BJ (cell line): ENCODE results near the gene TNRC18. TPM values are rescaled to one million over a fixed set of nuclear protein-coding genes. Genes with fewer than 3 reads are reported as not detected.
"Not testable (repeated sequence)": the region's sequence is repeated elsewhere in the genome, so short reads cannot be mapped to it uniquely, and the experiment has no call there.

Experiments
- CTCF ChIA-PET: fragments of 350-600 bp; formaldehyde crosslinking; extraction: SDS; loops from one replicate; lab custom pipeline; 2021; ENCODE audit warnings: antibody characterized with exemption, inconsistent platforms; lab: Yijun Ruan, JAX
- POLR2A ChIA-PET: fragments of 300-600 bp; sonication (Branson Sonifier 250); formaldehyde crosslinking; extraction: SDS; loops from one replicate; lab custom pipeline; 2021; ENCODE audit warnings: antibody characterized with exemption; lab: Charles Lee
- DNase-seq: peaks from one replicate; pipeline ENCODE4 v3.0.0-alpha.2; 2011; ENCODE audit warnings: low read depth
- H3K27me3 ChIP-seq: 2 replicates; pipeline ENCODE4 v1.6.0; 2011; ENCODE audit warnings: low read length; ENCODE audit not compliant: control insufficient read depth, insufficient read depth
- H3K36me3 ChIP-seq: 2 replicates; pipeline ENCODE4 v1.5.1; 2011; ENCODE audit warnings: low read length; ENCODE audit not compliant: control insufficient read depth, insufficient read depth
- H3K4me3 ChIP-seq: 2 replicates; pipeline ENCODE4 v1.5.1; 2011; ENCODE audit warnings: low read depth, mild to moderate bottlenecking, control low read depth, low read length
- CTCF ChIP-seq: IDR thresholded peaks from 2 replicates; pipeline ENCODE4 v1.5.1; 2011; ENCODE audit warnings: low read depth, mild to moderate bottlenecking, control low read depth, inconsistent platforms, low read length, moderate library complexity; ENCODE audit not compliant: insufficient read depth
- polyA plus RNA-seq: library from polyadenylated mRNA; depleted of rRNA; stranded (reverse); fragments of >200 nt; gene quantifications from 2 replicates; pipeline ENCODE4 v1.2.3, GENCODE V29; 2011

Gene TNRC18
- polyA plus RNA-seq, 1 experiment = 20.1 TPM

GRCh38 chr7:5296611-5297226 lies 126.9 kb downstream of the TNRC18 start:
- Histone ChIP-seq H3K27me3 (no peaks in the 10 kb centered on the region), H3K4me3 (no peak overlapping the region), H3K36me3 (no peaks in the 10 kb centered on the region; the same call in 1 of the 2 replicates)
- CTCF ChIA-PET = no interaction called here
- no peak for DNase-seq
- POLR2A ChIA-PET = no interaction called here
- TF ChIP-seq CTCF = no peak

- DNase-seq = no peak
- H3K4me3 ChIP-seq = no peak overlapping the region
- no peak for TF ChIP-seq CTCF
- POLR2A ChIA-PET = no interaction called here
- H3K36me3 ChIP-seq = no peaks in the 10 kb centered on the region; the same call in 1 of the 2 replicates
- H3K27me3 ChIP-seq = no peaks in the 10 kb centered on the region
- CTCF ChIA-PET = no interaction called here
Observed at GRCh38 chr7:5296015-5296610, 127.5 kb downstream of the TNRC18 start.

GRCh38 chr7:5295039-5296014 lies 128.3 kb downstream of the TNRC18 start:
- Histone ChIP-seq H3K36me3 (no peaks in the 10 kb centered on the region; the same call in 1 of the 2 replicates), H3K27me3 (no peaks in the 10 kb centered on the region), H3K4me3 (no peak overlapping the region)
- ChIA-PET POLR2A (no interaction called here), CTCF (no interaction called here)
- no peak for TF ChIP-seq CTCF
- no peak for DNase-seq

- no peak for DNase-seq
- H3K36me3 ChIP-seq = no peaks in the 10 kb centered on the region; the same call in 1 of the 2 replicates
- ChIA-PET CTCF (no interaction called here), POLR2A (no interaction called here)
- no peaks in the 10 kb centered on the region for H3K27me3 ChIP-seq
- H3K4me3 ChIP-seq = no peak overlapping the region
- TF ChIP-seq CTCF = no peak
Observed at GRCh38 chr7:5294169-5294987, 129.3 kb downstream of the TNRC18 start.

GRCh38 chr7:5291711-5292335 lies 131.8 kb downstream of the TNRC18 start:
- POLR2A ChIA-PET, H3K36me3 ChIP-seq, H3K4me3 ChIP-seq, CTCF ChIA-PET, DNase-seq, H3K27me3 ChIP-seq: not testable (repeated sequence)
